Left lung (tissue), 10 donors: Measurements from ENCODE around the gene GATB. TPM values are rescaled to one million over a fixed set of nuclear protein-coding genes. Genes with fewer than 3 reads are reported as not detected.

Source experiments
- ATAC-seq: fragments of 200-7000 bp; cut with Tn5 transposase; one replicate; pipeline ENCODE4 v1.9.1; 2020; ENCODE audit warnings: moderate library complexity
- DNase-seq, 4 donors: peaks; one replicate each; pipeline ENCODE4 v3.0.0-alpha.2; 2013 to 2020
- H3K27ac ChIP-seq, 2 donors: fragments of 200-600 bp; sonication (generic) in 1 of 2; one replicate each; pipeline versions ENCODE4 v1.5.0 to v1.8.0; 2020 to 2021
- H3K27me3 ChIP-seq, 2 donors: fragments of 200-600 bp; sonication (generic) in 1 of 2; one replicate each; pipeline versions ENCODE4 v1.5.0 to v1.8.0; 2020 to 2021
- H3K36me3 ChIP-seq, 2 donors: fragments of 200-600 bp; sonication (generic) in 1 of 2; one replicate each; pipeline versions ENCODE4 v1.5.0 to v1.8.0; 2020 to 2021
- H3K4me1 ChIP-seq, 2 donors: fragments of 200-600 bp; one replicate each; pipeline ENCODE4 v1.8.0; 2021
- H3K4me3 ChIP-seq, 2 donors: fragments of 200-600 bp; sonication (generic) in 1 of 2; one replicate each; pipeline versions ENCODE4 v1.5.0 to v1.8.0; 2020 to 2021; ENCODE audit warnings: mild to moderate bottlenecking in 1 of 2
- H3K9me3 ChIP-seq, 2 donors: fragments of 200-600 bp; sonication (generic) in 1 of 2; one replicate each; pipeline versions ENCODE4 v1.5.0 to v1.8.0; 2020 to 2021
- intact Hi-C, 2 donors: fragments of 100-400 bp; cut with DNase I; formaldehyde crosslinking; loops; one replicate each; pipeline versions ENCODE4 v1.11.2 to v1.14.2; 2022
- polyA plus RNA-seq, 6 donors: library from polyadenylated mRNA; unstranded; fragments of 120-200 nt; gene quantifications; one replicate each; pipeline ENCODE4 v1.2.1, GENCODE V29; 2013; ENCODE audit not compliant: insufficient read length in 6 of 6
- total RNA-seq, 2 donors: library from RNA; stranded (reverse); fragmentation: NEBNext Ultra II Directional; extraction: Animal tissue kit (Norgen Biotek cat#: 25700); gene quantifications; one replicate each; pipeline ENCODE4 v1.2.1, GENCODE V29; 2021
- TF ChIP-seq, protein P1 (sequence below), 2 donors: fragments of 200-600 bp; sonication (generic) in 1 of 2; IDR thresholded peaks; one replicate each; pipeline versions ENCODE4 v1.5.0 to v1.8.0; 2021; ENCODE audit warnings: antibody characterized with exemption in 2 of 2
- donor health status: DM: no; HTN: yes; CAD: no.
- donor health status: DM: no; HTN: no; CAD: no.

The GATB gene
- total and polyA plus RNA-seq, 8 donors = 12.9 to 22.2 (median 18.8) TPM

DNA sequence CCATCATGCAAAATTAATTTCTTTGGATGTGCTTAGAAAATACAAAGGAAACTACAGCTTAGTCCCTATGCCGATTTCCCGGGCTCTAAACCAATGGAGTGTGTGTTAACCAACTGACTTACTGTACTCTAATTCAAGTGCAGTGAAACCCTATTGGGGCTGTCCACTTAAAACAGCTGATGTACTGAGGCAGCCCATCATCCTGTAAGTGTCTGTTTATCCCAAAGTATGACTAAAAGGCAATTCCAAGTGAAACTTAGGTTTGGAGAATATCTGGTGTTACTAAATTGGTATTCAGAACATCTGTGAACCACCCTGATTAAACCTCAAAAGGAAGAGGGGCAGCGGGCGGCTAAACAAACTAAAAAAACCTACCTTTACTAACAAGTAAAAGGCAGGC is 79.7 kb downstream of the GATB start:
- Histone ChIP-seq H3K4me3 (no peak overlapping the region), H3K9me3 (no peaks in the 10 kb centered on the region), H3K36me3 (peaks cover 0 to 7% of the 10 kb centered on the region in 2 donors), H3K4me1 (no peaks in the 10 kb centered on the region), H3K27ac (no peak overlapping the region), H3K27me3 (no peaks in the 10 kb centered on the region)
- TF ChIP-seq, protein P1, sequence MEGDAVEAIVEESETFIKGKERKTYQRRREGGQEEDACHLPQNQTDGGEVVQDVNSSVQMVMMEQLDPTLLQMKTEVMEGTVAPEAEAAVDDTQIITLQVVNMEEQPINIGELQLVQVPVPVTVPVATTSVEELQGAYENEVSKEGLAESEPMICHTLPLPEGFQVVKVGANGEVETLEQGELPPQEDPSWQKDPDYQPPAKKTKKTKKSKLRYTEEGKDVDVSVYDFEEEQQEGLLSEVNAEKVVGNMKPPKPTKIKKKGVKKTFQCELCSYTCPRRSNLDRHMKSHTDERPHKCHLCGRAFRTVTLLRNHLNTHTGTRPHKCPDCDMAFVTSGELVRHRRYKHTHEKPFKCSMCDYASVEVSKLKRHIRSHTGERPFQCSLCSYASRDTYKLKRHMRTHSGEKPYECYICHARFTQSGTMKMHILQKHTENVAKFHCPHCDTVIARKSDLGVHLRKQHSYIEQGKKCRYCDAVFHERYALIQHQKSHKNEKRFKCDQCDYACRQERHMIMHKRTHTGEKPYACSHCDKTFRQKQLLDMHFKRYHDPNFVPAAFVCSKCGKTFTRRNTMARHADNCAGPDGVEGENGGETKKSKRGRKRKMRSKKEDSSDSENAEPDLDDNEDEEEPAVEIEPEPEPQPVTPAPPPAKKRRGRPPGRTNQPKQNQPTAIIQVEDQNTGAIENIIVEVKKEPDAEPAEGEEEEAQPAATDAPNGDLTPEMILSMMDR (IDR thresholded peaks at IDR 0.05) = no peak
- DNase-seq = no peak
- intact Hi-C loops = no loop called here
- ATAC-seq = no peak

- Histone ChIP-seq H3K27ac (no peak overlapping the region), H3K27me3 (no peaks in the 10 kb centered on the region), H3K4me3 (no peak overlapping the region), H3K36me3 (peaks cover 0 to 7% of the 10 kb centered on the region in 2 donors), H3K9me3 (no peaks in the 10 kb centered on the region), H3K4me1 (no peaks in the 10 kb centered on the region)
- TF ChIP-seq, protein P1 (IDR thresholded peaks at IDR 0.05) = no peak
- intact Hi-C loops = no loop called here
- no peak for DNase-seq
- no peak for ATAC-seq
Observed at GRCh38 chr4:151679231-151679630, 81.6 kb downstream of the GATB start.

DNA sequence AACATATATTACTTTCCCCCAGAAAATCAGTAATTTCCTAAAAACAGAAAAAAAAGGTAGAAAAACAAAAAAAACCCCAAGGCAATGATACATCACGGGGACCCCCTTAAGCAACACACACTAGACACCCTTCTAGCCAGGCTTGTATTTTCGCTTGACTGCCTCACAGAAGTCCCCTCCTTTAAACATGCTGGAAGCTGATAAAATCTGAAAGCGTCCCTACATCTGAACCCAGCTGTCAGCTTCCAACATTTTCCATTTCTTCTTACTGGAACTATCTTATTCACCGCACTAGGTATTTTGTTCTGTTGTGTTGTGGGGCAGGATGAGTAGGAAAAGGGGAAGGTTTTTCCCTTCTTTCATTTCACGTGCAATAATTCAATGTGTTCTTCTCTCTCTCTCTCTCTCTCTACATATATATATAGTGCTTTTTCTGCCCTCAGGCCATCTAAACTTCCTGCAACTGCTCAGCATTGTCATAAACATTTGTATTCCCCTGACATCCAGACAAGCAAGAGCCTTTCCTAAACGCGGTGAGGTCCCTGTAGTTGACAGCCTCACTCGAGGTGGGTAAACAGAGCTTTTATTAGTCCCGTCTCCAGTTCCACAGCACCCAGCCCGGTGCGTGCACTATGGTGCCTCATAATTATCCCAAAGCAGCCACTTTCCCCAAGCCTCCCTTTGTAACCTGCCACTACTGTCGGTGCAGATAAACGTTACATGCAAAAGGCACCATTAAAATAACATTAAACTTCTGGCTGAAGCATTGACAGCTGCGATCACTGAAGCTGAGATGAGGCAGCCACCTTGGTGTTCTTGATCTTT is 82.5 kb downstream of the GATB start:
- TF ChIP-seq, protein P1 (IDR thresholded peaks at IDR 0.05) = no peak
- DNase-seq = no peak
- Histone ChIP-seq H3K27me3 (no peaks in the 10 kb centered on the region), H3K27ac (no peak overlapping the region), H3K36me3 (peaks cover 0 to 7% of the 10 kb centered on the region in 2 donors), H3K4me1 (no peaks in the 10 kb centered on the region), H3K9me3 (no peaks in the 10 kb centered on the region), H3K4me3 (no peak overlapping the region)
- intact Hi-C loops = no loop called here
- ATAC-seq = no peak

DNA sequence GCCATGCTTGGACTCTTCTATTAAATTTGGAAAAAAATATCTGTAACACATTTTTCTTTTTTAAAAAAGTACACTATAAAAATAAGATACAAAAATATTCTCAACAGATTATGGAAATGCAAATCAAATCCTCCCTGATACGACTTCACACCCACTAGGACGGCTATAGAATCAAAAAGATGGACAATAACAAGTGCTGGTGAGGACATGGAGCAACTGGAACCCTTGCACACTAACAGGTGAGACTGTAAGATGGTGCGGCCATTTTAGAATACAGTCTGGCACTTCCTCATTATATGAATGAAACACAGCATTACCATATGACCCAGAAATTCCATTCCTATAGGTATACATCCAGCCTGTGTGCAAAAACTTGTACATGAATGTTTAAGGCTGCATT is 83.6 kb downstream of the GATB start:
- Histone ChIP-seq H3K27ac (no peak overlapping the region), H3K9me3 (no peaks in the 10 kb centered on the region), H3K36me3 (peaks cover 0 to 7% of the 10 kb centered on the region in 2 donors), H3K4me3 (no peak overlapping the region), H3K4me1 (no peaks in the 10 kb centered on the region), H3K27me3 (no peaks in the 10 kb centered on the region)
- DNase-seq (no peak), ATAC-seq (no peak)
- TF ChIP-seq, protein P1 (IDR thresholded peaks at IDR 0.05) = no peak
- intact Hi-C loops = no loop called here

- H3K36me3 ChIP-seq = peaks cover 0 to 7% of the 10 kb centered on the region in 2 donors
- no peaks in the 10 kb centered on the region for H3K9me3 ChIP-seq
- H3K4me3 ChIP-seq = no peak overlapping the region
- no peaks in the 10 kb centered on the region for H3K27me3 ChIP-seq
- DNase-seq = no peak
- H3K4me1 ChIP-seq = no peaks in the 10 kb centered on the region
- TF ChIP-seq, protein P1 (IDR thresholded peaks at IDR 0.05) = no peak
- no peak for ATAC-seq
- no peak overlapping the region for H3K27ac ChIP-seq
- intact Hi-C loops = no loop called here
Observed at GRCh38 chr4:151676301-151676700, 84.5 kb downstream of the GATB start.
